Measurements from ENCODE around the gene ZBTB40.
A peak's percentile ranks its signal among the peaks of the same experiment; 100 is the strongest.

ZBTB40 gene

GRCh38 chr1:22416555-22417454, 34.8 kb upstream of the ZBTB40 start:
- DNase-seq = peak in 1 of 2 experiments; percentile 85
- TF ChIP-seq GATA1 (IDR thresholded peaks at IDR 0.05; ENCODE audit: low read depth, low read length) (no peak), POLR2A (IDR thresholded peaks at IDR 0.05; ENCODE audit: low read length) (no peak)

DNA sequence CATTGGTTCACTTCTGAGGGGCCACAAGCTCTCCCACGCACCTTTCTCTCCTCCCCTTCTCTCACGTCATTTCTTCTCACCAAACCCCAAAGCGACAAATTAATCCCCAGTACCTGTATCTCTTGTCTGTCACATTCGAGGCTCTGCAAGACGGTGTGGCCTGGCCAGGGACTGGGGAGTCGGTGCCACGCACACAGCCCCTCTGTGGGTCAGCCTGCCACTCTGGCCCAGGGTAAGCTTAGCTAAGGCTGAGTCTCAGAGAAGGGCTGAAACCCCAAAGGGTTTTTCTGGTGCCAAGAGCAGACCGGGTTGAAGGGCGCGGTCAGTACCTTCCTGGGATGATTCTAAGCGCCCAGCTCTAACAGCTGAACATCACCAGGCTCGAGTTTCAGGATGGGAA, 34.2 kb upstream of the ZBTB40 start:
- TF ChIP-seq POLR2A (IDR thresholded peaks at IDR 0.05; ENCODE audit: low read length) (no peak), GATA1 (IDR thresholded peaks at IDR 0.05; ENCODE audit: low read depth, low read length) (no peak)
- DNase-seq = no peak

DNA sequence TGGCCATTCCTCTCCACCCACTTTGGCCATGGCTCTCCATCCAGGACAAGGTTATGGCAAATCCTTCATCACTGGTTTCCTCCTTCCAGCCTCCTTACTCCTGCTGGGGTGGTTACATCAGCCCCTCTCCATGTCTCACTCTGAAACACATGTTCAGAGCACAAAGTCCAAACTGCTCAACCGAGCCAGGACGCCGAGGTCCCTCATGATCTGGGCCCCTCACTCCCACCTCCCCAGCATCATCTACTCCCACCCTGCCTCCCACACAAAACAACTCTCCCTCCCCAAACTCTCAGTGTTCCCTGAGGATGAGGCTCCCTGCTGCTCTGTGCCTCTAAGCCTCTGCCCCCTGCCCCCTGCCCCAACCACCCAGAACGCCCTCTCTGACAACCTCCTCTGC, 33.3 kb upstream of the ZBTB40 start:
- no peak for DNase-seq
- TF ChIP-seq POLR2A (IDR thresholded peaks at IDR 0.05; ENCODE audit: low read length) = no peak
- TF ChIP-seq GATA1 (IDR thresholded peaks at IDR 0.05; ENCODE audit: low read depth, low read length) = no peak

DNA sequence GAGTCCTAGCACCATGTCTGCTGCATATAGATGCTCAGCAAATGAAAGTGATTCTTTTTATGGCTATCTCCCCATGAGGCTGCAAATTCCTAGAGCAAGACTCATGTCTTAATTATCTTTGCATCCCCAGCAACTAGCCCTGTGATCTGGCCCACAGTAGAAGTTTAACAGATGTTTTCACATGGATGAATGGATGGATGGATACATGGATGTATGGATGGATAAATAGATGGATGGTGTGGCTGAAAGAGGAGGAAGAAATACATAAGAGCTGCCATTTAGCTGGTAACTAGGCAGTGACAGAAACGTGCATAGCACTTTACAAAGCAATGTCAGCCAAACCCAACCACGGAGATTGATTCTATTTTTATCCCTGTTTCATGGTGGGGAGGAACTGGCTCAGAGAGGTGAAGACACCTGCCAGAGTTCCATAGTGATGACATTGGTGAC, 32.7 kb upstream of the ZBTB40 start:
- TF ChIP-seq GATA1 (IDR thresholded peaks at IDR 0.05; ENCODE audit: low read depth, low read length) = no peak
- TF ChIP-seq POLR2A (IDR thresholded peaks at IDR 0.05; ENCODE audit: low read length) = no peak
- DNase-seq = no peak

DNA sequence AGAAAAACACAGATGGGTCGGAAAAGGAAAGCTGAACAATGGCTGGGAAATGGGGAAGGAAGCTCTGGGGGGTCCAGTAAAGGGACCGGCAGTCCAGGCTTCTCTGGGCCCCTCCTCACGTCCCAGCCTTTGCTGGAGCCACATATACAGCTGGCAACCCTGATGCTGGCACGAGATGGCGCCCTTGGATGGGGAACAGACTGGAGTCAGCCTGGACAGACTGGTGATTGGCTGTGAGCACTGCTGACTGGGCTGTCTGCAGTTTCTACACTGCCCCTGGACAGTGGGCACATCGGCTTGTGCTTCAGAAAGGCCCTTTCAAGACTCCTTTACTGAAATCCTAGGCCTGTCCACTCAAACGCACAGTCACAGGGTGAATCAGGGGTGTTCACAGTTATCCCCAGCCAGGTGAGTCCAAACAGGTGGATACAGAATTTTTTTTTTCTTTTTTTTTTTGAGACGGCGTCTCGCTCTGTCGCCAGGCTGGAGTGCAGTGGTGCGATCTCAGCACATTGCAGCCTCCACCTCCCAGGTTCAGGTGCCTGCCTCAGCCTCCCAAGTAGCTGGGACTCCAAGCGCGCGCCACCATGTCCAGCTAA, 31.1 kb upstream of the ZBTB40 start:
- DNase-seq = peak in 1 of 2 experiments; percentile 80
- TF ChIP-seq POLR2A (IDR thresholded peaks at IDR 0.05; ENCODE audit: low read length) (no peak), GATA1 (IDR thresholded peaks at IDR 0.05; ENCODE audit: low read depth, low read length) (no peak)

DNA sequence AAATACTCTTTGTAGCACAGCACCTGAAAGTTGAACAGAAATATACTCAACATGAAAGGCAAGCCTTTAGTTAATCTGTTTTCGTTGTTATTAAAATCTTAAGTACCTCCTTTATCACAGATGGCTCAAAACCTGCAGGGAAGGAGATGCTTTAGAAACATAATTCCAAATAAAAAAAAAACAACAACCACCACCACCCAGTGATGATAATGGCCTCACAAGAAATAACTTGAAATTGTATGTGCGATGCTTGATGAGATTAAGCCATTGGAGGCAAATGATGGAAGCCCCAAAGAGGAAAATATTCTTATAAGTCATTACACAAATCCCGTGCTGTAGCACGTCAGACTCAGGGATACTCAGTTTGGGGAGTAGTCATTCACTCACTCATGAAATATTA, 24.9 kb upstream of the ZBTB40 start:
- no peak for TF ChIP-seq POLR2A (IDR thresholded peaks at IDR 0.05; ENCODE audit: low read length)
- TF ChIP-seq GATA1 (IDR thresholded peaks at IDR 0.05; ENCODE audit: low read depth, low read length) = no peak
- no peak for DNase-seq

DNA sequence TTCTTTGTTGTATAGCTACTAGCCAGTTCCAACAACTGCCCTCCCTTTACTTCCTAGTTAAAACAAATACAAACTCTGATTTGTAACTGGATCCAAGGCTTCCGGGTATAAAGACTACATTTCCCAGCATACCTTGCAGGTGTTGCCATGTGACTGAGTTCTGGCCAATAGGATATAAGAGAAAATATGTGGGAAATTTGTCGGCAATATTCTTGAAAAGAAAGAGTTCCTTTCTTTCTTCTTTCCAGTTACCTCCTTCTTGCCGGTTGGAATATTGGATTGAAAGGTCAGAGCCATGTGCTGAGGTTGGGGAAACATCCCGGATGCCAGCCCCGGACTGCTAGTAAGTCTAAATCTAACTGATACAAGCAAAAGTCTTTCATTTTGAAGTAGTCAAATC, 23.0 kb upstream of the ZBTB40 start:
- DNase-seq = peak in 1 of 2 experiments; percentile 32
- no peak for TF ChIP-seq GATA1 (IDR thresholded peaks at IDR 0.05; ENCODE audit: low read depth, low read length)
- TF ChIP-seq POLR2A (IDR thresholded peaks at IDR 0.05; ENCODE audit: low read length) = no peak

DNA sequence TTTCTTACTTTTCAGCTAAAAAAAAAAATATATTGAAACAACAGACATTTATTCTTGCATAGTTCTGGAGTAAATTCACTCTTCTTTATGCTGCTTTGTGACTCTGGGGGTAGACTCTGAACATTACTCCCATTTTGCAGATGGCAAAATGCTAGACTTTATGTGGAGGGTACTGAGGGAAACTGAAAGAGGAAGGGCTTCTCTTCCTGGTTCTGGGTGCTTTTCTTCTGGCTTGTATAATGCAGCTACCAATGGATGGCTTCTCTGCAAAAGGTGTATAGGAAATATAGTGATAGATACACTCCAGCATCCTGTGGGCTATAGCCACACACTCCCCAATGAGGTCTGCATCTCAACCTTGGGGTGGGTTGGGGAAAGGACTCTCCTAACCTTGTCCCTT, 19.7 kb upstream of the ZBTB40 start:
- TF ChIP-seq POLR2A (IDR thresholded peaks at IDR 0.05; ENCODE audit: low read length) = no peak
- no peak for TF ChIP-seq GATA1 (IDR thresholded peaks at IDR 0.05; ENCODE audit: low read depth, low read length)
- DNase-seq = no peak

GRCh38 chr1:22434717-22435116, 16.9 kb upstream of the ZBTB40 start:
- TF ChIP-seq POLR2A (IDR thresholded peaks at IDR 0.05; ENCODE audit: low read length) = no peak
- DNase-seq = no peak

- DNase-seq = no peak
- TF ChIP-seq GATA1 (IDR thresholded peaks at IDR 0.05; ENCODE audit: low read depth, low read length) (no peak), POLR2A (IDR thresholded peaks at IDR 0.05; ENCODE audit: low read length) (no peak)
These were observed 14.7 kb upstream of the ZBTB40 start for GRCh38 chr1:22436948-22437347.

GRCh38 chr1:22437573-22437972, 14.1 kb upstream of the ZBTB40 start:
- TF ChIP-seq POLR2A (IDR thresholded peaks at IDR 0.05; ENCODE audit: low read length) = no peak
- TF ChIP-seq GATA1 (IDR thresholded peaks at IDR 0.05; ENCODE audit: low read depth, low read length) = no peak
- no peak for DNase-seq

GRCh38 chr1:22440582-22440981, 11.1 kb upstream of the ZBTB40 start:
- peak in 1 of 2 experiments; percentile 25 for DNase-seq
- no peak for TF ChIP-seq POLR2A (IDR thresholded peaks at IDR 0.05; ENCODE audit: low read length)
- no peak for TF ChIP-seq GATA1 (IDR thresholded peaks at IDR 0.05; ENCODE audit: low read depth, low read length)

DNA sequence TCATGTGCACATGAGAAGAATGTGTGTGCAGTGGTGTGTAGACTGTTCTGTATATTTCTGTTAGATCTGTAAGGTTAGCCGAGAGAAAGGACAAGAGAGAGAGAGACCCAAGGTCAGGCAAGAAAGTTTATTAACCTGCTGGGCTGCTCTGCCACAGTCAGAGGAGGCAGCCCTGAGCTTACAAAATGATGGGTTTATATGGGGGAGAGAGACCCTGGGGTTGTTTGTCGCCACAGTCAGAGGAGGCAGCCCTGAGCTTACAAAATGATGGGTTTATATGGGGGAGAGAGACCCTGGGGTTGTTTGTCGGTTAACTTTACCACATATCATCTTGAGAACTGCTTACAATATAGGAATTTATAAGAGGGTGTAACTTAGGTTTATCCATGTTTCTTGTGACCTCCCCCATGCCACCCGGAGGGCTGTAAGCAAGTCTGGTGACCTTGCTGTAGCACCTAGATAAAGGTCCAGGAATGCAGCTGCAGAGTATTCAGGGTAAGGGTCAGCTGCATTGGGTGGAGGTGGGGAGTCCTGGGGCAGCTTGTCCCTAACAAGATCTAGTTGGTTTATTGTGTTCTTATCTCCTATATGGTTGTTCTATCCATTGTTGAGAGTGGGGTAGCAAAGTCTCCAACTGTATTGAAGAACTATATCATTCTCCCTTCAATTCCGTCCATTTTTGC, 9.3 kb upstream of the ZBTB40 start:
- TF ChIP-seq POLR2A (IDR thresholded peaks at IDR 0.05; ENCODE audit: low read length) (no peak), GATA1 (IDR thresholded peaks at IDR 0.05; ENCODE audit: low read depth, low read length) (no peak)
- DNase-seq = no peak

DNA sequence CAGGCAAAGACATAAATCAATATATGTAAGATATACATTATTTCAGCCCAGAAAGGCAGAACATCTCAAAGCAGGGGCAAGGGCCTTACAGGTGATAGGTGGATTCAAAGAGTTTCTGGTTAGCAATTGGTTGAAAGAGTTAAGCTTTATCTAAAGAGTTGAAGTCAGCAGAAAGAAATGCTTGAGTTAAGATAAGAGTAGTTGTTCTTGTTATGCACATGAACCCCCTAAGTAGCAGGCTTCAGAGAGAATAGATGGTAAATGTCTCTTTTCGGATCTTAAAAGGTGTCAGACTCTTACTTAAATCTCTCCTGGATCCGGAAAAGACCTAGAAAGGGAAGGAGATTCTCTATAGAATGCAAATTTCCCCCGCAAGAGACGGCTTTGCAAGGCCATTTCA, 8.3 kb upstream of the ZBTB40 start:
- no peak for TF ChIP-seq GATA1 (IDR thresholded peaks at IDR 0.05; ENCODE audit: low read depth, low read length)
- no peak for TF ChIP-seq POLR2A (IDR thresholded peaks at IDR 0.05; ENCODE audit: low read length)

More for the DNA sequence above, 8.3 kb upstream of the ZBTB40 start:
- no peak for DNase-seq

Data from erythroblast (primary cell).